ENCODE data around the gene MMP24. TPM values are rescaled to one million over a fixed set of nuclear protein-coding genes. Genes with fewer than 3 reads are reported as not detected.

The MMP24 gene
- total RNA-seq, 3 donors from 2014 or later: 0.80 to 2.5 (median 0.98) TPM

GRCh38 chr20:35307666-35308653, 81.5 kb downstream of the MMP24 start:
- TF ChIP-seq POLR2AphosphoS5 (IDR thresholded peaks at IDR 0.05): peak in 1 of 3 donors; percentile 10
- TF ChIP-seq CTCF (IDR thresholded peaks at IDR 0.05): no peak
- peak; percentile 73 to 88 for DNase-seq (ENCODE audit: low spot score in 2 of 2)
- H3K27me3 ChIP-seq: no peaks in the 10 kb centered on the region
- no peaks in the 10 kb centered on the region for H3K9me3 ChIP-seq
- H3K36me3 ChIP-seq: no peaks in the 10 kb centered on the region
- intact Hi-C loops (cut with DNase I; ENCODE audit: low total_unique reads): loop anchor here (5.0 kb wide), 1 partner anchor 129 kb away; the partner anchor contains the start of gene GDF5
- H3K4me1 ChIP-seq: peaks cover 4 to 18% of the 10 kb centered on the region in 2 donors
- peak overlapping the region; percentile 81 to 84 for H3K27ac ChIP-seq
- no peak overlapping the region for H3K4me3 ChIP-seq

GRCh38 chr20:35311409-35311808, 84.9 kb downstream of the MMP24 start:
- Histone ChIP-seq H3K9me3 (no peaks in the 10 kb centered on the region), H3K4me3 (no peak overlapping the region), H3K36me3 (no peaks in the 10 kb centered on the region), H3K4me1 (peaks cover 4 to 18% of the 10 kb centered on the region in 2 donors), H3K27ac (no peak overlapping the region), H3K27me3 (no peaks in the 10 kb centered on the region)
- DNase-seq (ENCODE audit: low spot score in 2 of 2): no peak
- intact Hi-C loops (cut with DNase I; ENCODE audit: low total_unique reads): no loop called here
- no peak for TF ChIP-seq POLR2AphosphoS5 (IDR thresholded peaks at IDR 0.05)
- no peak for TF ChIP-seq POLR2A (IDR thresholded peaks at IDR 0.05)
- TF ChIP-seq CTCF (IDR thresholded peaks at IDR 0.05): no peak

GRCh38 chr20:35311822-35312221, 85.3 kb downstream of the MMP24 start:
- H3K4me3 ChIP-seq: no peak overlapping the region
- no peaks in the 10 kb centered on the region for H3K27me3 ChIP-seq
- peaks cover 4 to 16% of the 10 kb centered on the region in 2 donors for H3K4me1 ChIP-seq
- H3K27ac ChIP-seq: no peak overlapping the region
- intact Hi-C loops (cut with DNase I; ENCODE audit: low total_unique reads): no loop called here
- TF ChIP-seq POLR2AphosphoS5 (IDR thresholded peaks at IDR 0.05): no peak
- no peak for TF ChIP-seq POLR2A (IDR thresholded peaks at IDR 0.05)
- TF ChIP-seq CTCF (IDR thresholded peaks at IDR 0.05): no peak
- no peak for DNase-seq (ENCODE audit: low spot score in 2 of 2)
- H3K9me3 ChIP-seq: no peaks in the 10 kb centered on the region
- no peaks in the 10 kb centered on the region for H3K36me3 ChIP-seq

GRCh38 chr20:35312318-35312717, 85.8 kb downstream of the MMP24 start:
- Histone ChIP-seq H3K9me3 (no peaks in the 10 kb centered on the region), H3K36me3 (no peaks in the 10 kb centered on the region), H3K27me3 (no peaks in the 10 kb centered on the region), H3K27ac (no peak overlapping the region), H3K4me1 (peaks cover 1 to 11% of the 10 kb centered on the region in 2 donors), H3K4me3 (no peak overlapping the region)
- no peak for TF ChIP-seq POLR2A (IDR thresholded peaks at IDR 0.05)
- no peak for TF ChIP-seq CTCF (IDR thresholded peaks at IDR 0.05)
- no peak for TF ChIP-seq POLR2AphosphoS5 (IDR thresholded peaks at IDR 0.05)
- intact Hi-C loops (cut with DNase I; ENCODE audit: low total_unique reads): no loop called here
- DNase-seq (ENCODE audit: low spot score in 2 of 2): no peak
